ENCODE data around the gene TMEM196.

DNA sequence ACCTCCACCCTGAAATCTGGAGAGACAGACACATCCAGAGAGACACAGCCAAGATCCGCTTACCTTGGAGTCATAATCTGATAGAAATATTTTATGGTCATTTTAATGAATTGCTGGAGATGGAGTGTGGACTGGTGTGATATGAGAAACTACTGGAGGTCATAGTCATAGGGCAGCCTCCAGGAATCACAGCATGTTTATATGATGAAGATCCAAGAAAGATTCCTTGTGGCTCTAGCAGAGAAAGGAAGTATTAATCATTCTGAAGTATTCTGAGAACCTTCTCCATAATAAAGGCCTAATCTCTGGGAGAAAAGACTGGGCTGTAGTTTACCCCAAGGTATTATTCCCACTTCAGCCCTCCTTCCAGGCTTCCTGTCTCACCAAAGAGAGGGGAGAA, 102.6 kb downstream of the TMEM196 start:
- no peak for TF ChIP-seq EZH2 (IDR thresholded peaks at IDR 0.05)
- TF ChIP-seq POLR2AphosphoS5 (IDR thresholded peaks at IDR 0.05; ENCODE audit: borderline replicate concordance, low read depth, low read length) = no peak
- TF ChIP-seq FOXP2 (optimal IDR thresholded peaks at IDR 0.05; ENCODE audit: control extremely low read depth, extremely low read length, insufficient read depth) = no peak
